GM19351 (cell line): ENCODE measurements around the gene HSPBAP1.
A peak's percentile ranks its signal among the peaks of the same experiment; 100 is the strongest.
"Not testable (repeated sequence)": the region's sequence is repeated elsewhere in the genome, so short reads cannot be mapped to it uniquely, and the experiment has no call there.

Experiments
- ATAC-seq: cut with Tn5 transposase; IDR thresholded peaks from one replicate; pipeline ENCODE4 v1.9.1; 2021; ENCODE audit warnings: mild to moderate bottlenecking, moderate library complexity; ENCODE audit not compliant: unreplicated experiment

Gene HSPBAP1

DNA sequence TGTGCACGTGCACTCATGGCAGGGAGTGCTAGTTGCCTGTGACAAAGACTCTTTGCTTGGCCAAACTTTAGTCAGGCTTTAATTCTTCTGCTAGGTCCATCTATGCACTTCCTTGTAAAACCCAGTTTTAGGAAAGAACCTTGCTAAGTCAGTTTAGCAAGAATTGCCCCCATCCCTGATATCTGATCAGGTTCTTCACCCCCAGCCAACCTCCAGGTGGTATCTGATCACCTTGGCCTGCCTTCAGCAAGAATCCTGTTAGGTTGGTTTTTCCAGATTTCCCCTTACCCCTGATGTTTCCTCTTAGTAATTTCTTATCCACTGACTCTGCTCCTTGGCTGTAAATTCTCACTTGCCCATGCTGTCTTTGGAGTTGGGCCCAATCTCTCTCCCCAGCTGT is 8.4 kb downstream of the HSPBAP1 start:
- no peak for ATAC-seq

DNA sequence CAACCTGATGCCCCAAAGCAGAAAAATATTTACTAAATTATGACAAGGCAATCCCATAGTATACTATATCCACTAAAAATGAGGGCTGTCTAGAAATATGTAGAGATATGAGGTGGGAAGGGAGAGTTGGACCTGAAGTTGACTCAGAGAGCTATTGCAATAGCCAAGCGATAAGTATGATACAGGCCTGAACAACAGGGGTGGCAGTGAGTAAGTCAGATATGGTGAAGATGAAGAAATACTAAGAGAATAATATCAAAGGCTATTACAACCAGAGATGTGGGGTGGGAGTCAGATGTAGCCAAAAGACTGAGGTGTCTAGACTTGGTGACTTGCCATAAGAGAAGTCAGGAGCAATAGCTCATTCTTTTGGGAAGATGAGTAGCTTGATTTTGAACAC is 9.2 kb downstream of the HSPBAP1 start:
- ATAC-seq: no peak

DNA sequence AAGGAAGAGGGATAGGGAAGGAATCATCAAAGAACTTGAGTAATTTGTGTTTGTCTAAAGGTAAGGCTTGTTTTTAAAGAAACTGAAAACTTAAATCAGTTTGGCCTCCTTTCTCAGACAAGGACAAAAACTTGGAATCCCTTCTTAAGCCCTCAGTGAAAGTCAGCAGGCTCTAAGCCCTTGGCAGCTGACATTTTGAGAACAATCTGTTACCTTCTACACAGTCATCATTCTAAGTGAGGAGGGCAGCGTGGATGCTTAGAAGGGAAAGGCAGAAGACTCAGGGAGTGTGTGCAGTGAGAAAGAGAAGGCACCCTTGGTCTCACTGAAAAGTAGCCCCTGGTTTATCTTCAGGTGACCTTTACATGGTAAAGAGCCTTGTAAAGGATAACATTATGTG is 10.8 kb downstream of the HSPBAP1 start:
- no peak for ATAC-seq

DNA sequence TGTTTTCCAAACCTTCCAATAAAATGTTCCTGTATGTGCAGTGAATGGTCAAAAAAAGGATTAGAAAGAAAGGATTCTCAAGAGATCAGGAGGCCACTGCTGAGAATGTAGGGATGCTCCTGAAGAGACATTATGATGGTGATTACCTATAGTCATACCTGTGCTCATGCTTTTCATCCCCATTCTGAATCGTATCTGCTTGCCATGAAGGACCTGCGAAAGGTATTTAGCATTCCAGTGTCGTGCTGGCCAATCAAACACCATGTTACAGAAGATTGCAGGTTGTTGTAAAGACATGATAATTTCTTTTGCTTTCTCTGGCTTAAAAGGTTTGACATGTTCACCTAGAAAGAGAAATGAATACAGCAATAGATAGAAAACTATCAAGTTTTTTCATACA is 16.1 kb downstream of the HSPBAP1 start:
- no peak for ATAC-seq

GRCh38 chr3:122776675-122777468 is 16.8 kb downstream of the HSPBAP1 start:
- ATAC-seq: no peak

DNA sequence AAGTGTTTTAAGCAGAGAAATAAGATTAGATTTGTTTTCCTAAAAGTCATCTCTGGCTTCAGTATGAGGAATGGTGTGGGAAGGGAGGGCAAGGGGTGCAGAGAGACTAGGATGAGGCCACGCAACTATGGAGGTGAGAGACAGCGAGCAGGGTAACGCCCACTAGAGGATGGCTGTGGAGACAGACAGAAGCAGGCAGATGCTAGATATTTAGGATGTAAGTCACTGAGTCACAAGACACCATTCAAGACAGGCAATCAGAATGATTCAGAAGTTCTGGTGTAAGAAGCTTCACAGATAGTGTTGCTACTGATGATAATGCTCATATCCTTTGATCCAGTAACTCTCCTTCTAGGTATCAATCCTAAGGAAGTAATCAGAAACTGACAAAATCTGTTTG is 19.1 kb downstream of the HSPBAP1 start:
- no peak for ATAC-seq

- peak; percentile 87 for ATAC-seq
Measured at GRCh38 chr3:122773944-122774509, 19.6 kb downstream of the HSPBAP1 start.

GRCh38 chr3:122772827-122773226 is 20.8 kb downstream of the HSPBAP1 start:
- no peak for ATAC-seq

DNA sequence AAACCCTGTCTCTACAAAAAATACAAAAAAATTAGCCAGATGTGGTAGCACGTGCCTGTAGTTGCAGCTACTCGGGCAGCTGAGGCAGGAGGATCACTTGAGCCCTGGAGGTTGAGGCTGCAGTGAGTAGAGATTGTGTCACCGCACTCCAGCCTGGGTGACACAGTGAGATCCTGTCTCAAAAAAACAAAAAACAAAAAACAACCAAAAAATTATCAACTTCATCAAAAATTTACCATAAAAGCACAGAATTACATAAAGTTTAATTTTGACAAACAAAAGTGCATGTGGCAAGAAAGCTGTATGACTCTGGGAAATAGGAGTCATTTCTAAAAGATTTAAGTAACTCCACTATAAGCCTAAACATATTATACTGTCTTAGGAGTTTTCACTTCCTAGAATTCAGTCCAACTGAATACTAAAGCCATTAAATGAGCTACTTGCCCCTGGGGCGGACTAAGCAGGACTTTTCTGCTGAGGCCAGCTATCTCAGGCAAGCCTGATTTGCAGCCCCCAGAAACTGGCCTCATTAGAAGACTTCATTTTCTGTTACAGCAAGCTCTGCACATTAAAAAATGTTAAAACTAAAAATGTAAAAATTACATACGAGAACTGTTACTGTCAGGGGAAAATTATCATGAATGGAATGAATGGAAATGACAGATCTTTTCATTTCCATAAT is 23.0 kb downstream of the HSPBAP1 start:
- no peak for ATAC-seq

DNA sequence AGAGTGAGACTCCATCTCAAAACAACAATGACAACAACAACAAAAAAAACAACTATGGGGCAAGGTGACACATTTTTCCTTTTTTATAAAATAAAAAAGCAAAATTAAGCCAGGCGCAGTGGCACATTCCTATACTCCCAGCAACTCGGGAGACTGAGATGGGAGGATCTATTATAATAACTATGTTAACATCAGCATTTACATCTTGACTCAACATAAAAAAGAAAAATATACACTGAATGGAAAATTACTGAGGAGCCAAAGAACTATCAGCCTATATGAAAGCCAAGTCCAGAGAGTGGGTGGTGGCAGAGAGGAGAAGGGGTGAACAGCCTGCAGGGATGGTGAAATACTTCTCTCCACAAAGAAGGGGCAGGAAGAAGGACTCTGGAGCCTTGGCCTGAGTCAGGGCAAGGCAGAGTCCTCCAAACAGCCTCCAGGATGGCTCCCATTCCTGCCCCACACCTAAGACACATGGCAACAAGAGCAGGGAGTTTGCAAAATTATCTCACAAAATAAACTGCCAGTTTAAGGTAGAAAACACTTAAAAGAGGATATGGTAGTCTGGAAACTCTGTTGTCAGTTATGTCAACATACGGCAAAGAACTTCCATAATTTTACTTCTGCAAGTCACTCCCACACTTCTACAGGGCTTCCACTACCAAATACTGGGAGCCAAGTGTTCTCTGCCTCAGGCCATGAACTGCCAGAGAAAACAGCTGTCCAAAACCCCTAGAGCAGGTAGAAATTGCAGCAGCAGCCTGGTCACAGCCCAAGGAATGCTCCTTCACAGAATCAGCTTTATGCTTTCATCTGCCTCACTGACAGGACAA is 25.9 kb downstream of the HSPBAP1 start:
- no peak for ATAC-seq

DNA sequence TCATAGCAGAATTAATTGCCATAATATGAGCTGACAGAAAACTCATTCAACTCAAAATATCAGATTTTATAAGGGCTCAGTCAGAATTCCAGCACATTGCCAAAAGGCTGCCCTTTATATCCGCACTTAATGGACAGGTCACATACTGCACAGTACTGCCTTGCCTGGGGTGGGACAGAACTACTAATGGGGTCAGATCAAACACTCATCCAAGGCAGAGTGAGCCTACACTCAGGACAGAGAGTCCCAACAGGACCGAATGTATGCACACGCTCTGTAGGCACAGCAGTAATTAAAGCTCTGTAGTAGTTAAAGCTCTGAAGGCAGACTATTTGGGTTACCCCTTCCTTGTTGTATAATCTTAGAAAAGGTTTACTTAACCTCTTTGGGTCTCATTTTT is 27.2 kb downstream of the HSPBAP1 start:
- no peak for ATAC-seq

DNA sequence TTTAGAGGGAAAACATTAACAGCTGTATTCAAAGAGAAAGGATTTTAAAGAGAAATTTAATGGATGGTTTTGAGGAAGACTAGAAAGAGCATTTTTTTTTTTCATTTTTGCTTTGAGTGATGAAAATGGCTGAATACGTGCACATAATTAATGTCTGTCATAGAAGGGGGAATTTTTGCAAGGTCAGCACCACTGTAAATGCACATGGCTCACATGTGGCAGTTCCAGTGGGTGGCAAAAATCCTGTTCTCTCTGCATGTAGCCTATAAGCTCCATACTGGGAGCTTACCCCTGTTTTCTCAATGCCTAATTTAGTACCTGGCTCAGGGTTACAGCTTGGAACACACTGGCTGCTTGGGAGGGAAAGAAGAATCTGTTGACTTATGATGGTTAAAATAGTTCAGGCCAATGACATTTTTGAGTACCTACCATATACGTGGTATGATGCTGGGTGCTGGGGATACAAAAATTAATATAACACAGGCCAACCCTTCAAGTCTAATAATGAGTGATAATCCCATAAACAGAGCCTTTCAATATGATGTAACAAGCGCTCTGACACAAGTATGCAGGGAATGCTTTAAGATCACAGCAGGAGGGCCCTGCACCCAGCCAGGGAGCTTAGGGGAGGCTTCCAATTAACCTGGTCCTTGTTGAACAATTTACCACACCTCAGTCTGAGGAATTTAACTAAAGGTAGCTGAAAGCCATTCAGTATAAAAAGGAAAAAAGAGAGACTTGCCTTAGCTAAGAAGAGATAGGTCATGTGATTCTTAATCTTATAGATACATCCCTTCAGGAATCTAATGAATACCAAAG is 33.0 kb downstream of the HSPBAP1 start:
- no peak for ATAC-seq

GRCh38 chr3:122758877-122759560 is 34.6 kb downstream of the HSPBAP1 start:
- ATAC-seq: no peak

DNA sequence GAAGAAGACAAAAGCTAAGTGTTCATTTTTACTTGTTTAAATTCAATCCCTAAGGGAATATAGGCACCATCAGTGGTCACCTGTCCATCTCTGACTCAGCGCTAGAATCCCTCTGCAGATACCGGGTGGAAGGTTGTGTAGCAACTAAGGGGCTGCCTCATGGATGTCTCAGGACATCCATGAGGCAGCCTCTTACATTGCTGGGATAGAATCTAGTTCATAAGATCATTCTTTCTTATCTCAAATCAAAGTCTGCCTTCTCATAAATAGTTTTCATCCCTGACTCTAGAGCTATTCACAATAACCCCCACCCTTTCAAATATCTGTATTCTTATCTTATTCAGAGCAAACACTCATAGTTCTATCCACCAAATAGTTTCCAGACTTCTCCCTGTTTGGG is 38.1 kb downstream of the HSPBAP1 start:
- no peak for ATAC-seq

DNA sequence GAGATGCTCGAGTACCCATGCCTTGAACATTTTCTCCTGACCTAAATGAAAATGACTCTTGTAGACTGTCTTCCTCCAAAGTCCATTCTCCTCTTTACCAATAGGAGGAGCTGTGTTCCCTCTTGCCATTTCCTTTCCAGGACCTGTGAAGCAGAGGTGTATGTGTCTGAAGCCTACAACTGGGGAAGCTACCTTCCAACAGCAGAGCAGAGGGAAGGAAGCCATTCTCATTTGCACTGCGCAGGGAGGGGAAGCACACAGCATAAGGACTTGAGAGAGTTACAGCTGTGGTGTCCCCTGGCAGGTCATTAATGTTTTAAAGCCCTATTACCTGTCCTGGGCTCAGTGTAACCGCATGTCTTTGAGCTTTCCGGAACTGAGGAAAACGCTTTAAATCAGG is 38.7 kb downstream of the HSPBAP1 start:
- peak; percentile 69 for ATAC-seq

DNA sequence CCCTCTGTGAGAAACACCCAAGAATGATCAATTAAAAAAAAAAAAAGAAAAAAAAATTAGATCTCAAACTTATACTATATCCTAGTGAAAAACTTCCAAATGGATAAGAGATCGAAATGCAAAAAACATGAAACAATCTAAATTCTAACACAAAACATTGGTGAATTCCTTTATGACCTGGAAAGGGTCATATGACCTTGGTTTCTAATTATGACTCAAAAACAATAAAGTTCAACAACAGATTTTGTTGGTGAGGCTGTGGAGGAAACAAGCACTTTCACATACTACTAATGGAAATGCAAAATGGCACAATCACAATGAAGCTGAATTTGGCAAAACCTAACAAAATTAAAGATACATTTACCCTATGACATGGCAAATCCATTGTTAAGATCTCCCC is 45.3 kb downstream of the HSPBAP1 start:
- no peak for ATAC-seq

GRCh38 chr3:122747295-122747694 is 46.3 kb downstream of the HSPBAP1 start:
- ATAC-seq: not testable (repeated sequence)

DNA sequence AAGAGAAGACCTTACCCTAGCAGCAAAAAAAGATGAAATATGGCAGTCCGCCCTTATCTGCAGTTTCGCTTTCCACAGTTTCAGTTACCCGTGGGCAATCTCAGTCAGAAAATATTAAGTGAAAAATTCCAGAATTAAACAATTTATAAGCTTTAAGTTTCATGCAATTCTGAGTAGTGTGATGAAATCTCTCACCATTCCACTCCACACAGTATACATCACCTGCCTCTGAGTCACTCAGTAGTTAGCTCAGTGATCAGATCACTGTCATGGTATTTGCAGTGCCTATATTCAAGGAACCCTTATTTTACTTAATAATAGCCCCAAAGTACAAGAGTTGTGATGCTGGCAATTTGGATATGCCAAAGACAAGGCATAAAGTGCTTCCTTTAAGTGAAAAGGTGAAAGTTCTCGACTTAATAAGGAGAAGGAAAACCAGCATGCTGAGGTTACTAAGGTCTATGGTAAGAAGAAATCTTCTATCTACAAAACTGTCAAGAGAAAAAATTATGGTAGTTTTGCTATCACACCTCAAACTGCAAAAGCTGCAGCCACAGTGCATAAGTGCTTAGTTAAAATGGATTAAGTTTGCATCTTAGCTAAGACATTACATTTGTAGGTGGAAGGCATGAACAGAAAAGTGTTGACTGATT is 48.1 kb downstream of the HSPBAP1 start:
- ATAC-seq: no peak

DNA sequence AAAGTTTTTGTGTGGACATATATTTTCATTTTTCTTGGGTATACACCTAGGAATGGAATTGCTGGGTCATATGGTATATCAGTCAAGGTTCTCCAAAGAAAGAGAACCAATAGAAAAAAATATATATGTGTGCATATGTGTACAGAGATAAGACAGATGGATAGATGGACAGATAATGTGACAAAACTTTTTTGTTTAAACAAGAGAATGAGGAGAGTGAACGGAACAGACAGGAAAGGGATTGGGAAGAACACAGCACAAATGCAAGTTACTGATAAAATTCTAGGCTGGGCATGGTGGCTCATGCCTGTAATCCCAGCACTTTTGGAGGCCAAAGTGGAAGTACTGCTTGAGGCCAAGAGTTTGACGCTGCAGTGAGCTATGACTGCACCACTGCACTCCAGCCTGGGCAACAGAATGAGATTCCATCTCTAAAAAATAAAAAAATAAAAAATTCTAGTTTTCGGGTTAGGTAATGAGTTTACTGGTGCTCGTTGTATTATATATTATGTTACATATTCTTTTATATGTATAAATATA is 50.0 kb downstream of the HSPBAP1 start:
- no peak for ATAC-seq
